ENCODE measurements around the gene ATAD3C.

ATAD3C gene

GRCh38 chr1:1433804-1434130 lies 15.7 kb upstream of the ATAD3C start:
- Histone ChIP-seq H3K4me2 (no peak overlapping the region), H3K27me3 (ENCODE audit: insufficient read depth, low read depth) (peaks cover 73% of the 10 kb centered on the region), H3K27ac (no peak overlapping the region), H4K20me1 (ENCODE audit: insufficient read depth) (no peaks in the 10 kb centered on the region), H3K36me3 (ENCODE audit: insufficient read depth) (no peaks in the 10 kb centered on the region), H2AFZ (ENCODE audit: low read depth) (no peak overlapping the region), H3K79me2 (ENCODE audit: insufficient read depth, low read depth) (no peaks in the 10 kb centered on the region), H3K4me3 (IDR thresholded peaks at IDR 0.05; ENCODE audit: insufficient read depth, low read depth, low read length) (no peak overlapping the region), H3K9ac (no peak overlapping the region), H3K4me1 (ENCODE audit: low read depth, poor library complexity, severe bottlenecking) (no peaks in the 10 kb centered on the region)
- TF ChIP-seq CTCF (conservative IDR thresholded peaks at IDR 0.05; ENCODE audit: low read depth, low read length) = no peak

- H3K4me3 ChIP-seq (IDR thresholded peaks at IDR 0.05; ENCODE audit: insufficient read depth, low read depth, low read length) = no peak overlapping the region
- no peak overlapping the region for H3K27ac ChIP-seq
Observed at GRCh38 chr1:1434131-1434823, 15.2 kb upstream of the ATAD3C start.

GRCh38 chr1:1434824-1435105 lies 14.7 kb upstream of the ATAD3C start:
- no peaks in the 10 kb centered on the region for H4K20me1 ChIP-seq (ENCODE audit: insufficient read depth)
- H3K4me2 ChIP-seq = no peak overlapping the region
- TF ChIP-seq CTCF (conservative IDR thresholded peaks at IDR 0.05; ENCODE audit: low read depth, low read length) = no peak
- no peak overlapping the region for H3K27ac ChIP-seq
- H3K4me3 ChIP-seq (IDR thresholded peaks at IDR 0.05; ENCODE audit: insufficient read depth, low read depth, low read length) = no peak overlapping the region
- no peak overlapping the region for H2AFZ ChIP-seq (ENCODE audit: low read depth)
- no peak overlapping the region for H3K9ac ChIP-seq
- no peaks in the 10 kb centered on the region for H3K4me1 ChIP-seq (ENCODE audit: low read depth, poor library complexity, severe bottlenecking)
- peaks cover 63% of the 10 kb centered on the region for H3K27me3 ChIP-seq (ENCODE audit: insufficient read depth, low read depth)
- H3K79me2 ChIP-seq (ENCODE audit: insufficient read depth, low read depth) = no peaks in the 10 kb centered on the region
- no peaks in the 10 kb centered on the region for H3K36me3 ChIP-seq (ENCODE audit: insufficient read depth)

More at GRCh38 chr1:1434131-1434823, 15.2 kb upstream of the ATAD3C start:
- Histone ChIP-seq H3K4me1 (ENCODE audit: low read depth, poor library complexity, severe bottlenecking) (no peaks in the 10 kb centered on the region), H3K9ac (no peak overlapping the region), H2AFZ (ENCODE audit: low read depth) (no peak overlapping the region), H4K20me1 (ENCODE audit: insufficient read depth) (no peaks in the 10 kb centered on the region), H3K79me2 (ENCODE audit: insufficient read depth, low read depth) (no peaks in the 10 kb centered on the region), H3K27me3 (ENCODE audit: insufficient read depth, low read depth) (peaks cover 68% of the 10 kb centered on the region), H3K36me3 (ENCODE audit: insufficient read depth) (no peaks in the 10 kb centered on the region), H3K4me2 (no peak overlapping the region)
- no peak for TF ChIP-seq CTCF (conservative IDR thresholded peaks at IDR 0.05; ENCODE audit: low read depth, low read length)

- Histone ChIP-seq H4K20me1 (ENCODE audit: insufficient read depth) (no peaks in the 10 kb centered on the region), H3K79me2 (ENCODE audit: insufficient read depth, low read depth) (no peaks in the 10 kb centered on the region), H3K4me1 (ENCODE audit: low read depth, poor library complexity, severe bottlenecking) (no peaks in the 10 kb centered on the region), H3K27ac (no peak within 1 kb of the TSS), H3K4me2 (no peak within 1 kb of the TSS), H3K4me3 (IDR thresholded peaks at IDR 0.05; ENCODE audit: insufficient read depth, low read depth, low read length) (no peak within 1 kb of the TSS), H3K36me3 (ENCODE audit: insufficient read depth) (no peaks in the 10 kb centered on the region), H3K9ac (no peak within 1 kb of the TSS), H2AFZ (ENCODE audit: low read depth) (no peak within 1 kb of the TSS), H3K27me3 (ENCODE audit: insufficient read depth, low read depth) (peaks cover 59% of the 10 kb centered on the region)
- TF ChIP-seq CTCF (conservative IDR thresholded peaks at IDR 0.05; ENCODE audit: low read depth, low read length) = no peak
Observed at GRCh38 chr1:1435106-1435903, 14.2 kb upstream of the ATAD3C start, which contains the start of gene VWA1. VWA1 (plus strand) TSS chr1:1435690; CDS start chr1:1435749, 59 bp downstream.
